Prostate gland (tissue), 2 donors: ENCODE results near the gene PNMA8A.

ENCODE experiments used
- POLR2A ChIP-seq: fragments of 450-650 bp; IDR thresholded peaks from one replicate; pipeline ENCODE4 v1.6.1; 2016; ENCODE audit warnings: antibody characterized with exemption, mild to moderate bottlenecking
- TF ChIP-seq, protein P1 (sequence below), 4 experiments: fragments of 200-600 bp in 2 of 4; fragments of 450-650 bp in 2 of 4; sonication (generic) in 2 of 4; IDR thresholded peaks; 1 replicate in 3 of 4; 2 replicates in 1 of 4; pipeline ENCODE4 v1.5.1; 2016 to 2019; ENCODE audit warnings: antibody characterized with exemption in 4 of 4, mild to moderate bottlenecking in 2 of 4, moderate library complexity in 2 of 4

GRCh38 chr19:46447006-46447405 lies 24.4 kb downstream of the PNMA8A start:
- TF ChIP-seq, protein P1, sequence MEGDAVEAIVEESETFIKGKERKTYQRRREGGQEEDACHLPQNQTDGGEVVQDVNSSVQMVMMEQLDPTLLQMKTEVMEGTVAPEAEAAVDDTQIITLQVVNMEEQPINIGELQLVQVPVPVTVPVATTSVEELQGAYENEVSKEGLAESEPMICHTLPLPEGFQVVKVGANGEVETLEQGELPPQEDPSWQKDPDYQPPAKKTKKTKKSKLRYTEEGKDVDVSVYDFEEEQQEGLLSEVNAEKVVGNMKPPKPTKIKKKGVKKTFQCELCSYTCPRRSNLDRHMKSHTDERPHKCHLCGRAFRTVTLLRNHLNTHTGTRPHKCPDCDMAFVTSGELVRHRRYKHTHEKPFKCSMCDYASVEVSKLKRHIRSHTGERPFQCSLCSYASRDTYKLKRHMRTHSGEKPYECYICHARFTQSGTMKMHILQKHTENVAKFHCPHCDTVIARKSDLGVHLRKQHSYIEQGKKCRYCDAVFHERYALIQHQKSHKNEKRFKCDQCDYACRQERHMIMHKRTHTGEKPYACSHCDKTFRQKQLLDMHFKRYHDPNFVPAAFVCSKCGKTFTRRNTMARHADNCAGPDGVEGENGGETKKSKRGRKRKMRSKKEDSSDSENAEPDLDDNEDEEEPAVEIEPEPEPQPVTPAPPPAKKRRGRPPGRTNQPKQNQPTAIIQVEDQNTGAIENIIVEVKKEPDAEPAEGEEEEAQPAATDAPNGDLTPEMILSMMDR (IDR thresholded peaks at IDR 0.05): no peak
- no peak for TF ChIP-seq POLR2A
